HepG2 (cell line): ENCODE measurements around the gene DTNA.

Source experiments
- AFF4 ChIP-seq: sonication (generic); formaldehyde crosslinking; IDR thresholded peaks from 2 replicates; pipeline ENCODE4 v1.4.0; 2020; ENCODE audit warnings: missing genetic modification reagents
- FOXK1 ChIP-seq: sonication (generic); formaldehyde crosslinking; IDR thresholded peaks from 2 replicates; pipeline ENCODE4 v1.4.0; 2020; ENCODE audit warnings: low read depth, missing genetic modification reagents, borderline replicate concordance
- FOXM1 ChIP-seq: sonication (generic); formaldehyde crosslinking; IDR thresholded peaks from 2 replicates; pipeline ENCODE4 v1.5.0; 2020; ENCODE audit warnings: missing genetic modification reagents
- KDM1A ChIP-seq: IDR thresholded peaks from 2 replicates; pipeline ENCODE4 v1.6.1; 2016; ENCODE audit warnings: missing compliant biosample characterization
- PRPF4 ChIP-seq: fragments of 200-400 bp; formaldehyde crosslinking; IDR thresholded peaks from 2 replicates; pipeline ENCODE4 v1.6.1; 2016; ENCODE audit warnings: low read length, low read depth; ENCODE audit not compliant: poor library complexity, severe bottlenecking
- REXO4 ChIP-seq: sonication (generic); formaldehyde crosslinking; IDR thresholded peaks from 2 replicates; pipeline ENCODE4 v1.8.0; 2022; ENCODE audit warnings: missing genetic modification reagents, mild to moderate bottlenecking, borderline replicate concordance
- SAFB2 ChIP-seq: sonication (generic); formaldehyde crosslinking; IDR thresholded peaks from 2 replicates; pipeline ENCODE4 v1.5.1; 2020; ENCODE audit warnings: missing genetic modification reagents, low read depth, mild to moderate bottlenecking, borderline replicate concordance
- YY1 ChIP-seq: IDR thresholded peaks from 2 replicates; pipeline ENCODE4 v1.6.1; 2011; ENCODE audit warnings: low read length, low read depth, moderate library complexity, mild to moderate bottlenecking; ENCODE audit not compliant: insufficient read depth, insufficient replicate concordance
- ZNF282 ChIP-seq: fragments of 450-650 bp; IDR thresholded peaks from 2 replicates; pipeline ENCODE4 v1.6.1; 2018; ENCODE audit not compliant: partially characterized antibody
- ZNF331 ChIP-seq: sonication (generic); formaldehyde crosslinking; IDR thresholded peaks from 2 replicates; pipeline ENCODE4 v1.4.0; 2020; ENCODE audit warnings: missing genetic modification reagents
- TF ChIP-seq, protein P1 (sequence below): sonication (generic); formaldehyde crosslinking; IDR thresholded peaks from 2 replicates; pipeline ENCODE4 v1.8.0; 2022; ENCODE audit warnings: low read depth, missing genetic modification reagents
- TF ChIP-seq, protein P2 (sequence below): sonication (generic); formaldehyde crosslinking; IDR thresholded peaks from 2 replicates; pipeline ENCODE4 v1.5.0; 2020; ENCODE audit warnings: mild to moderate bottlenecking, missing genetic modification reagents, moderate library complexity
- TF ChIP-seq, protein P3 (sequence below): IDR thresholded peaks from 2 replicates; pipeline ENCODE4 v1.6.1; 2016; ENCODE audit warnings: missing compliant biosample characterization, missing genetic modification reagents, borderline replicate concordance
- TF ChIP-seq, protein P4 (sequence below): sonication (generic); formaldehyde crosslinking; IDR thresholded peaks from 2 replicates; pipeline ENCODE4 v1.4.0; 2020; ENCODE audit warnings: missing genetic modification reagents, mild to moderate bottlenecking, borderline replicate concordance

GRCh38 chr18:34915046-34915445 is 204.9 kb downstream of the DTNA start:
- TF ChIP-seq AFF4 (CRISPR knock-in tag) (no peak), ZNF282 (no peak), FOXM1 (no peak), PRPF4 (no peak), FOXK1 (CRISPR knock-in tag) (no peak), REXO4 (no peak), YY1 (no peak), SAFB2 (CRISPR knock-in tag) (no peak), ZNF331 (CRISPR knock-in tag) (no peak), KDM1A (CRISPR knock-in tag) (no peak)
- TF ChIP-seq, protein P1, sequence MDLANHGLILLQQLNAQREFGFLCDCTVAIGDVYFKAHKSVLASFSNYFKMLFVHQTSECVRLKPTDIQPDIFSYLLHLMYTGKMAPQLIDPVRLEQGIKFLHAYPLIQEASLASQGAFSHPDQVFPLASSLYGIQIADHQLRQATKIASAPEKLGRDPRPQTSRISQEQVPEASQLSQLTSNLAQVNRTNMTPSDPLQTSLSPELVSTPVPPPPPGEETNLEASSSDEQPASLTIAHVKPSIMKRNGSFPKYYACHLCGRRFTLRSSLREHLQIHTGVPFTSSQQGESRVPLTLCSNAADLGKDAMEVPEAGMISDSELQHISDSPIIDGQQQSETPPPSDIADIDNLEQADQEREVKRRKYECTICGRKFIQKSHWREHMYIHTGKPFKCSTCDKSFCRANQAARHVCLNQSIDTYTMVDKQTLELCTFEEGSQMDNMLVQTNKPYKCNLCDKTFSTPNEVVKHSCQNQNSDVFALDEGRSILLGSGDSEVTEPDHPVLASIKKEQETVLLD (CRISPR knock-in tag) = no peak
- TF ChIP-seq, protein P2, sequence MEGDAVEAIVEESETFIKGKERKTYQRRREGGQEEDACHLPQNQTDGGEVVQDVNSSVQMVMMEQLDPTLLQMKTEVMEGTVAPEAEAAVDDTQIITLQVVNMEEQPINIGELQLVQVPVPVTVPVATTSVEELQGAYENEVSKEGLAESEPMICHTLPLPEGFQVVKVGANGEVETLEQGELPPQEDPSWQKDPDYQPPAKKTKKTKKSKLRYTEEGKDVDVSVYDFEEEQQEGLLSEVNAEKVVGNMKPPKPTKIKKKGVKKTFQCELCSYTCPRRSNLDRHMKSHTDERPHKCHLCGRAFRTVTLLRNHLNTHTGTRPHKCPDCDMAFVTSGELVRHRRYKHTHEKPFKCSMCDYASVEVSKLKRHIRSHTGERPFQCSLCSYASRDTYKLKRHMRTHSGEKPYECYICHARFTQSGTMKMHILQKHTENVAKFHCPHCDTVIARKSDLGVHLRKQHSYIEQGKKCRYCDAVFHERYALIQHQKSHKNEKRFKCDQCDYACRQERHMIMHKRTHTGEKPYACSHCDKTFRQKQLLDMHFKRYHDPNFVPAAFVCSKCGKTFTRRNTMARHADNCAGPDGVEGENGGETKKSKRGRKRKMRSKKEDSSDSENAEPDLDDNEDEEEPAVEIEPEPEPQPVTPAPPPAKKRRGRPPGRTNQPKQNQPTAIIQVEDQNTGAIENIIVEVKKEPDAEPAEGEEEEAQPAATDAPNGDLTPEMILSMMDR (CRISPR knock-in tag) = no peak
- TF ChIP-seq, protein P3, sequence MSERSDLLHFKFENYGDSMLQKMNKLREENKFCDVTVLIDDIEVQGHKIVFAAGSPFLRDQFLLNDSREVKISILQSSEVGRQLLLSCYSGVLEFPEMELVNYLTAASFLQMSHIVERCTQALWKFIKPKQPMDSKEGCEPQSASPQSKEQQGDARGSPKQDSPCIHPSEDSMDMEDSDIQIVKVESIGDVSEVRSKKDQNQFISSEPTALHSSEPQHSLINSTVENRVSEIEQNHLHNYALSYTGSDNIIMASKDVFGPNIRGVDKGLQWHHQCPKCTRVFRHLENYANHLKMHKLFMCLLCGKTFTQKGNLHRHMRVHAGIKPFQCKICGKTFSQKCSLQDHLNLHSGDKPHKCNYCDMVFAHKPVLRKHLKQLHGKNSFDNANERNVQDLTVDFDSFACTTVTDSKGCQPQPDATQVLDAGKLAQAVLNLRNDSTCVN (CRISPR knock-in tag) = no peak
- TF ChIP-seq, protein P4, sequence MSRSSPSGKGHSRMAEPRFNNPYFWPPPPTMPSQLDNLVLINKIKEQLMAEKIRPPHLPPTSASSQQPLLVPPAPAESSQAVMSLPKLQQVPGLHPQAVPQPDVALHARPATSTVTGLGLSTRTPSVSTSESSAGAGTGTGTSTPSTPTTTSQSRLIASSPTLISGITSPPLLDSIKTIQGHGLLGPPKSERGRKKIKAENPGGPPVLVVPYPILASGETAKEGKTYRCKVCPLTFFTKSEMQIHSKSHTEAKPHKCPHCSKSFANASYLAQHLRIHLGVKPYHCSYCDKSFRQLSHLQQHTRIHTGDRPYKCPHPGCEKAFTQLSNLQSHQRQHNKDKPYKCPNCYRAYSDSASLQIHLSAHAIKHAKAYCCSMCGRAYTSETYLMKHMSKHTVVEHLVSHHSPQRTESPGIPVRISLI (CRISPR knock-in tag) = no peak
